ENCODE data around the gene PARP16.

The PARP16 gene

GRCh38 chr15:65211482-65211982 is 75.2 kb downstream of the PARP16 start:
- peaks cover 9% of the 10 kb centered on the region for H3K27me3 Mint-ChIP-seq
- no peaks in the 10 kb centered on the region for H3K36me3 Mint-ChIP-seq (ENCODE audit: insufficient read depth)
- no peak overlapping the region for H3K27ac Mint-ChIP-seq (ENCODE audit: low read depth)
- no peak overlapping the region for H3K4me3 Mint-ChIP-seq
- no peaks in the 10 kb centered on the region for H3K9me3 Mint-ChIP-seq
- H3K4me1 Mint-ChIP-seq, result no peaks in the 10 kb centered on the region
- ATAC-seq (replicated peaks; ENCODE audit: extremely low read depth, poor library complexity, severe bottlenecking) (no peak), DNase-seq (ENCODE audit: low spot score in 2 of 2) (no peak)

DNA sequence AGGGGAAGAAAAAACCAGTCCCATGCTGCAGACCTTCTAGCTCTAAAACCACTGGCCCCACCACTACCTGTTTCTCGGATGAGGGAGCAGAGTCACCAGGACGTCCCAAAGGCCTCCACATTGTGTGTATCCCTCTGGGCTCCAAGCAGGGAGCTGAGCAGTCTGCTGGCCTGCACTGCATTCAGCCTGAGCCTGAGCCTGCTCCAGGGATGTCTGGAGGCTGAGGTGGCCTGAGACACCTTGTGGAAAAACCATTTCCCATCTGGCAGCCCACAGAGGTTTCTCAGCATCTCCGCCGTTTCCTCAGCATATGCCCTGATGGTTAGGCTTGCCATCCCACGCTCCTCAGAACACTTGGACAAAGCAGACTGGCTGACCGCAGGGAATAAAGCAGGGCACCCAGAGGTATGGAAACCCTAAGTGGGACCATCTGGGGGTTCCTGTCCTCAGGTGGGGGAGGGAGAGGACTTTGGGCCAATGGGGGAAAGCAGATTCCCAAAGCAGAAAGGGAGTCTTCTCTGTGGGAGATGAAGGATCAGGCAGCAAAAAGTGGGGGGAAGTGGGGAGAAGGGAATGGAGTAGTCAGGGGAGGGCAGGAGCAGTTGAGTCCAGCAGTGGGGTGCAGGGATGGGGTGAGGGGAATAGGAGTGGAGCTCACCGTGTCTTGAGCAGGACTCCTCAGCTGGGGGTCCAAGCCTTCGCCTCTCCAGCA is 75.8 kb downstream of the PARP16 start, which contains the start of gene CILP:
TSS of gene CILP (minus strand) at position 704 of the 712 bp plus-strand sequence. CDS start 1,718 bp downstream, outside the sequence.
- H3K27me3 Mint-ChIP-seq, result peaks cover 9% of the 10 kb centered on the region
- H3K27ac Mint-ChIP-seq (ENCODE audit: low read depth), result no peak within 1 kb of the TSS
- DNase-seq (ENCODE audit: low spot score in 2 of 2) (no peak), ATAC-seq (replicated peaks; ENCODE audit: extremely low read depth, poor library complexity, severe bottlenecking) (no peak)
- H3K36me3 Mint-ChIP-seq (ENCODE audit: insufficient read depth), result no peaks in the 10 kb centered on the region
- no peaks in the 10 kb centered on the region for H3K4me1 Mint-ChIP-seq
- no peak within 1 kb of the TSS for H3K4me3 Mint-ChIP-seq
- H3K9me3 Mint-ChIP-seq, result no peaks in the 10 kb centered on the region

- Mint-ChIP-seq H3K36me3 (ENCODE audit: insufficient read depth) (no peaks in the 10 kb centered on the region), H3K4me1 (no peaks in the 10 kb centered on the region), H3K27me3 (peaks cover 9% of the 10 kb centered on the region), H3K4me3 (no peak overlapping the region), H3K27ac (ENCODE audit: low read depth) (no peak overlapping the region), H3K9me3 (no peaks in the 10 kb centered on the region)
- no peak for DNase-seq (ENCODE audit: low spot score in 2 of 2)
- no peak for ATAC-seq (replicated peaks; ENCODE audit: extremely low read depth, poor library complexity, severe bottlenecking)
Observed at GRCh38 chr15:65209701-65210643, 76.7 kb downstream of the PARP16 start.

DNA sequence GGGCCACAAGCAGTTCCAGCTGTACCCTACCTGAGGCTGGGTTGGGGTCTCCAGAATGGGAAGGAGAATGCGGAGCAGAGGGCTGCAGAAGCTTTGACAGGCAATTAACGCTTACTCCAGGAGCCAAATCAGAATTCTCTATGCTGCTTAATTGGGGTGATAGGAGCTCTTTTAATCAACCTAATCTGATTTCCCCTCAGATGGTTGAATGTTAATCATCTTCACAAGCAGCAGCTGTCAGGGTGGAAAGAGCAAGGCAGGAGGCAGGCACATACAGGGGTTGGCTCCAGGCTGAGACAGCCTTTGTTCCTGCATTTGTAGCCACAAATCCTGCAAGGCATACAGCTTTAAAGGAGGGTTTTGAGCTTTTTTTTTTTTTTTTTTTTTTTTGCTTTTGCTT is 78.0 kb downstream of the PARP16 start:
- Mint-ChIP-seq H3K36me3 (ENCODE audit: insufficient read depth) (no peaks in the 10 kb centered on the region), H3K4me1 (no peaks in the 10 kb centered on the region), H3K27ac (ENCODE audit: low read depth) (no peak overlapping the region), H3K27me3 (peaks cover 9% of the 10 kb centered on the region), H3K4me3 (no peak overlapping the region), H3K9me3 (no peaks in the 10 kb centered on the region)
- ATAC-seq (replicated peaks; ENCODE audit: extremely low read depth, poor library complexity, severe bottlenecking) (no peak), DNase-seq (ENCODE audit: low spot score in 2 of 2) (no peak)

Data from central memory CD8-positive, alpha-beta T cell (primary cell).